DOHH2 (cell line): ENCODE measurements around the gene REEP6.
A peak's percentile ranks its signal among the peaks of the same experiment; 100 is the strongest.

Experiments
- H3F3A ChIP-seq: fragments of 200-600 bp; sonication (generic), shearing (Covaris generic); 2 replicates; pipeline ENCODE4 v1.6.0; 2016; ENCODE audit warnings: antibody characterized with exemption, mild to moderate bottlenecking; ENCODE audit not compliant: control insufficient read depth, insufficient read depth
- H3K27ac ChIP-seq: fragments of 200-600 bp; sonication (generic); 2 replicates; pipeline ENCODE4 v1.5.1; 2014; ENCODE audit warnings: low read depth, mild to moderate bottlenecking, low read length, moderate library complexity
- H3K27me3 ChIP-seq: fragments of 200-600 bp; sonication (generic); 2 replicates; pipeline ENCODE4 v1.6.1; 2014; ENCODE audit warnings: mild to moderate bottlenecking, low read length, mixed read lengths; ENCODE audit not compliant: control insufficient read depth
- H3K36me3 ChIP-seq: fragments of 200-600 bp; sonication (generic); 2 replicates; pipeline ENCODE4 v1.6.1; 2014; ENCODE audit warnings: mild to moderate bottlenecking, low read length, moderate library complexity, mixed read lengths; ENCODE audit not compliant: control insufficient read depth
- H3K4me1 ChIP-seq: fragments of 200-600 bp; sonication (generic); 2 replicates; pipeline ENCODE4 v1.6.1; 2014; ENCODE audit warnings: mild to moderate bottlenecking, low read length, mixed read lengths; ENCODE audit not compliant: control insufficient read depth
- H3K4me2 ChIP-seq: fragments of 200-600 bp; sonication (generic); 2 replicates; pipeline ENCODE4 v1.6.0; 2014; ENCODE audit warnings: mild to moderate bottlenecking, low read length, moderate library complexity
- H3K4me3 ChIP-seq: fragments of 200-600 bp; sonication (generic); 2 replicates; pipeline ENCODE4 v1.5.1; 2014; ENCODE audit warnings: mild to moderate bottlenecking, low read length, mixed read lengths
- H3K79me2 ChIP-seq: fragments of 200-600 bp; sonication (generic); 2 replicates; pipeline ENCODE4 v1.6.1; 2014; ENCODE audit warnings: mild to moderate bottlenecking, low read length, mixed read lengths; ENCODE audit not compliant: control insufficient read depth
- H3K9me2 ChIP-seq: fragments of 200-600 bp; sonication (generic); replicated peaks from 2 replicates; pipeline ENCODE4 v1.6.1; 2014; ENCODE audit warnings: mild to moderate bottlenecking, low read length, mixed read lengths; ENCODE audit not compliant: control insufficient read depth
- H3K9me3 ChIP-seq: fragments of 200-600 bp; sonication (generic); 2 replicates; pipeline ENCODE4 v1.6.1; 2014; ENCODE audit warnings: antibody characterized with exemption, low read length, mixed read lengths; ENCODE audit not compliant: control insufficient read depth, insufficient read depth
- H4K20me1 ChIP-seq: fragments of 200-600 bp; sonication (generic); 2 replicates; pipeline ENCODE4 v1.6.0; 2014; ENCODE audit warnings: low read depth, mild to moderate bottlenecking, antibody characterized with exemption, low read length, moderate library complexity; ENCODE audit not compliant: control insufficient read depth, insufficient read depth
- CTCF ChIP-seq: fragments of 200-600 bp; sonication (generic); IDR thresholded peaks from one replicate; pipeline ENCODE4 v1.5.1; 2014; ENCODE audit warnings: antibody characterized with exemption, mild to moderate bottlenecking, low read depth, low read length; ENCODE audit not compliant: poor library complexity, severe bottlenecking
- EZH2phosphoT487 ChIP-seq: fragments of 200-600 bp; sonication (generic); IDR thresholded peaks from 2 replicates; pipeline ENCODE4 v1.6.1; 2017; ENCODE audit warnings: borderline replicate concordance, mild to moderate bottlenecking, antibody characterized with exemption, low read length, moderate library complexity, mixed read lengths

REEP6 gene

GRCh38 chr19:1491114-1491848 lies at the start of gene REEP6:
REEP6 (plus strand) TSS chr19:1491181; CDS start chr19:1491270, 89 bp downstream.
- H3K27ac ChIP-seq: peak within 1 kb of the TSS; percentile 35; the same call in 1 of the 2 replicates
- H3K4me3 ChIP-seq: peak within 1 kb of the TSS; percentile 88
- H3K27me3 ChIP-seq: no peaks in the 10 kb centered on the region

GRCh38 chr19:1441677-1442438 lies 49.1 kb upstream of the REEP6 start:
- Histone ChIP-seq H3K4me3 (no peak overlapping the region), H4K20me1 (peaks cover 22% of the 10 kb centered on the region), H3K27me3 (peaks cover 4% of the 10 kb centered on the region), H3K79me2 (peaks cover 35% of the 10 kb centered on the region), H3K4me2 (peak overlapping the region; percentile 9; the same call in 1 of the 2 replicates), H3K9me2 (no peaks in the 10 kb centered on the region), H3K9me3 (no peaks in the 10 kb centered on the region), H3K27ac (no peak overlapping the region), H3F3A (peaks cover 63% of the 10 kb centered on the region), H3K36me3 (peaks cover 46% of the 10 kb centered on the region), H3K4me1 (peaks cover 71% of the 10 kb centered on the region)
- TF ChIP-seq CTCF (no peak), EZH2phosphoT487 (no peak)

More at GRCh38 chr19:1491114-1491848, at the start of gene REEP6:
- Histone ChIP-seq H3K36me3 (no peaks in the 10 kb centered on the region), H3K4me2 (peak within 1 kb of the TSS; percentile 94), H3F3A (no peaks in the 10 kb centered on the region), H3K79me2 (no peaks in the 10 kb centered on the region), H3K4me1 (peaks cover 15% of the 10 kb centered on the region), H3K9me2 (no peaks in the 10 kb centered on the region), H3K9me3 (no peaks in the 10 kb centered on the region), H4K20me1 (0 out of 2 replicates have a peak, but pooled peaks cover 3% of the 10 kb centered on the region)
- TF ChIP-seq CTCF: no peak
- no peak for TF ChIP-seq EZH2phosphoT487

GRCh38 chr19:1445185-1445931 lies 45.6 kb upstream of the REEP6 start:
- Histone ChIP-seq H3F3A (peaks cover 43% of the 10 kb centered on the region), H3K9me2 (no peaks in the 10 kb centered on the region), H3K9me3 (no peaks in the 10 kb centered on the region), H3K4me3 (peak overlapping the region; percentile 71), H3K36me3 (peaks cover 25% of the 10 kb centered on the region), H3K4me1 (peaks cover 58% of the 10 kb centered on the region), H3K79me2 (peaks cover 13% of the 10 kb centered on the region), H3K4me2 (peak overlapping the region; percentile 84), H4K20me1 (peaks cover 12% of the 10 kb centered on the region; the same call in 1 of the 2 replicates), H3K27ac (peak overlapping the region; percentile 53), H3K27me3 (peaks cover 29% of the 10 kb centered on the region)
- no peak for TF ChIP-seq EZH2phosphoT487
- TF ChIP-seq CTCF: peak; percentile 87
